Measurements from ENCODE around the gene MTAP. TPM values are rescaled to one million over a fixed set of nuclear protein-coding genes. Genes with fewer than 3 reads are reported as not detected.
A peak's percentile ranks its signal among the peaks of the same experiment; 100 is the strongest.

Gene MTAP
- total RNA-seq, 1 experiment from 2014 or later, result 326 TPM

DNA sequence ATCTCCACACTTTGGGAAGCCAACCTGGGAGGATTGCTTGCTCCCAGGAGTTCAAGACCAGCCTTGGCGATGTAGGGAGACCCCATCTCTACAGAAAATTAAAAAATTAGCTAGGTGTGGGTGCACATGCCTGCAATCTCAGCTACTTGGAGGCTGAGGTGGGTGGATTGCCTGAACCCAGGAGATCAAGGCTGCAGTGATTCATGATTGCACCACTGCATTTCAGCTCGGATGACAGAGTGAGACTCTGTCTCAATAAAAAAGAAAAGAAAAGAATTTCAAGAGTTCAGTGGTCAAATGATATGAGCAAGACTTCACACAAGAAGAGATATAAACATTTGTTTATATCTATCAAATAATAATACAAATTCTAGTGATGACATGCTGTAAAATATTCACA lies 23.0 kb upstream of the MTAP start:
- Histone ChIP-seq H3K9me2 (ENCODE audit: insufficient read depth) (no peaks in the 10 kb centered on the region), H3K4me3 (replicated peaks in 1 of 2; ENCODE audit: low read depth in 1 of 2, low read length in 2 of 2) (peak overlapping the region in 1 of 2 experiments; percentile 9; a peak in 1 of 4 replicates), H3K79me2 (ENCODE audit: insufficient read depth, low read length) (peaks cover 49% of the 10 kb centered on the region), H2AFZ (ENCODE audit: low read depth, low read length, poor library complexity, severe bottlenecking) (no peak overlapping the region), H4K20me1 (ENCODE audit: insufficient read depth) (no peaks in the 10 kb centered on the region), H3K4me2 (ENCODE audit: low read length) (peak overlapping the region; percentile 77), H3K9me3 (ENCODE audit: control insufficient read depth in 1 of 2, insufficient read depth in 1 of 2, low read depth in 1 of 2, low read length in 2 of 2) (no peaks in the 10 kb centered on the region), H3K9ac (ENCODE audit: low read length) (peak overlapping the region; percentile 60), H3K36me3 (ENCODE audit: control insufficient read depth in 1 of 2, insufficient read depth in 2 of 2, low read length in 2 of 2) (no peaks in the 10 kb centered on the region), H3K4me1 (ENCODE audit: control insufficient read depth in 1 of 2, insufficient read depth in 2 of 2, low read length in 2 of 2) (peaks cover 73 to 93% of the 10 kb centered on the region in 2 experiments), H3K27me3 (ENCODE audit: insufficient read depth, low read length) (no peaks in the 10 kb centered on the region), H3K27ac (ENCODE audit: low read depth, low read length) (peak overlapping the region; percentile 92)
- ChIA-PET RAD21 (ENCODE audit: low non-redundant PET in 1 of 2, low total read pairs in 2 of 2, uncharacterized antibody in 2 of 2, unreplicated experiment in 2 of 2) (interaction anchor here in 1 of 2 experiments (0.8 kb wide), 1 partner anchor 9 kb away, joined by 3 read pairs; no protein-coding TSS in a partner anchor), POLR2A (interaction anchor here (0.7 to 8.5 kb wide), 13 partner anchors 9 to 221 kb away, joined by 3 to 71 read pairs (median 7); no protein-coding TSS in a partner anchor), CTCF (interaction anchor here (1.3 to 3.0 kb wide), 2 partner anchors 10 to 543 kb away, joined by 3 to 8 read pairs; no protein-coding TSS in a partner anchor)
- DNase-seq (ENCODE audit: low read depth, low spot score) (no peak), ATAC-seq (peak; percentile 23; the same call in 1 of the 2 replicates)
- BruUV-seq (replicated peaks), result no TSS peak
- intact Hi-C loops (cut with micrococcal nuclease), result loop anchor here (2.0 kb wide), 1 partner anchor 95 kb away; no protein-coding TSS in a partner anchor
- TF ChIP-seq TCF7L2 (IDR thresholded peaks at IDR 0.05; ENCODE audit: borderline replicate concordance, extremely low read depth, insufficient read depth, insufficient read length) (no peak), ZFX (IDR thresholded peaks at IDR 0.05) (no peak), RAD21 (IDR thresholded peaks at IDR 0.05; ENCODE audit: low read depth) (no peak), FOSL1 (IDR thresholded peaks at IDR 0.05; ENCODE audit: low read depth) (peak; percentile 75), EGR1 (IDR thresholded peaks at IDR 0.05; ENCODE audit: low read depth) (peak; percentile 68; the same call in 1 of the 2 replicates), SRF (IDR thresholded peaks at IDR 0.05; ENCODE audit: low read depth) (no peak), CEBPB (IDR thresholded peaks at IDR 0.05; ENCODE audit: low read depth) (peak; percentile 92), EZH2phosphoT487 (IDR thresholded peaks at IDR 0.05; ENCODE audit: borderline replicate concordance) (no peak), ZNF274 (IDR thresholded peaks at IDR 0.05; ENCODE audit: low read depth, low read length) (no peak), POLR2A (IDR thresholded peaks at IDR 0.05; ENCODE audit: borderline replicate concordance, extremely low read depth, insufficient read depth, insufficient read length) (no peak), SIN3A (IDR thresholded peaks at IDR 0.05; ENCODE audit: low read depth) (no peak), POLR2AphosphoS5 (IDR thresholded peaks at IDR 0.05; ENCODE audit: low read depth, low read length) (peak; percentile 44; the same call in 1 of the 2 replicates), EZH2 (IDR thresholded peaks at IDR 0.05) (no peak), YY1 (IDR thresholded peaks at IDR 0.05; ENCODE audit: extremely low read depth, insufficient replicate concordance, low read depth, low read length) (no peak), CBX3 (IDR thresholded peaks at IDR 0.05; ENCODE audit: low read depth) (peak; percentile 45; the same call in 1 of the 2 replicates)
- TF ChIP-seq, protein P1, sequence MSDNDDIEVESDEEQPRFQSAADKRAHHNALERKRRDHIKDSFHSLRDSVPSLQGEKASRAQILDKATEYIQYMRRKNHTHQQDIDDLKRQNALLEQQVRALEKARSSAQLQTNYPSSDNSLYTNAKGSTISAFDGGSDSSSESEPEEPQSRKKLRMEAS (IDR thresholded peaks at IDR 0.05), result peak; percentile 51
- TF ChIP-seq, protein P2, sequence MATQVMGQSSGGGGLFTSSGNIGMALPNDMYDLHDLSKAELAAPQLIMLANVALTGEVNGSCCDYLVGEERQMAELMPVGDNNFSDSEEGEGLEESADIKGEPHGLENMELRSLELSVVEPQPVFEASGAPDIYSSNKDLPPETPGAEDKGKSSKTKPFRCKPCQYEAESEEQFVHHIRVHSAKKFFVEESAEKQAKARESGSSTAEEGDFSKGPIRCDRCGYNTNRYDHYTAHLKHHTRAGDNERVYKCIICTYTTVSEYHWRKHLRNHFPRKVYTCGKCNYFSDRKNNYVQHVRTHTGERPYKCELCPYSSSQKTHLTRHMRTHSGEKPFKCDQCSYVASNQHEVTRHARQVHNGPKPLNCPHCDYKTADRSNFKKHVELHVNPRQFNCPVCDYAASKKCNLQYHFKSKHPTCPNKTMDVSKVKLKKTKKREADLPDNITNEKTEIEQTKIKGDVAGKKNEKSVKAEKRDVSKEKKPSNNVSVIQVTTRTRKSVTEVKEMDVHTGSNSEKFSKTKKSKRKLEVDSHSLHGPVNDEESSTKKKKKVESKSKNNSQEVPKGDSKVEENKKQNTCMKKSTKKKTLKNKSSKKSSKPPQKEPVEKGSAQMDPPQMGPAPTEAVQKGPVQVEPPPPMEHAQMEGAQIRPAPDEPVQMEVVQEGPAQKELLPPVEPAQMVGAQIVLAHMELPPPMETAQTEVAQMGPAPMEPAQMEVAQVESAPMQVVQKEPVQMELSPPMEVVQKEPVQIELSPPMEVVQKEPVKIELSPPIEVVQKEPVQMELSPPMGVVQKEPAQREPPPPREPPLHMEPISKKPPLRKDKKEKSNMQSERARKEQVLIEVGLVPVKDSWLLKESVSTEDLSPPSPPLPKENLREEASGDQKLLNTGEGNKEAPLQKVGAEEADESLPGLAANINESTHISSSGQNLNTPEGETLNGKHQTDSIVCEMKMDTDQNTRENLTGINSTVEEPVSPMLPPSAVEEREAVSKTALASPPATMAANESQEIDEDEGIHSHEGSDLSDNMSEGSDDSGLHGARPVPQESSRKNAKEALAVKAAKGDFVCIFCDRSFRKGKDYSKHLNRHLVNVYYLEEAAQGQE (IDR thresholded peaks at IDR 0.05; ENCODE audit: low read depth), result no peak
- TF ChIP-seq, protein P3, sequence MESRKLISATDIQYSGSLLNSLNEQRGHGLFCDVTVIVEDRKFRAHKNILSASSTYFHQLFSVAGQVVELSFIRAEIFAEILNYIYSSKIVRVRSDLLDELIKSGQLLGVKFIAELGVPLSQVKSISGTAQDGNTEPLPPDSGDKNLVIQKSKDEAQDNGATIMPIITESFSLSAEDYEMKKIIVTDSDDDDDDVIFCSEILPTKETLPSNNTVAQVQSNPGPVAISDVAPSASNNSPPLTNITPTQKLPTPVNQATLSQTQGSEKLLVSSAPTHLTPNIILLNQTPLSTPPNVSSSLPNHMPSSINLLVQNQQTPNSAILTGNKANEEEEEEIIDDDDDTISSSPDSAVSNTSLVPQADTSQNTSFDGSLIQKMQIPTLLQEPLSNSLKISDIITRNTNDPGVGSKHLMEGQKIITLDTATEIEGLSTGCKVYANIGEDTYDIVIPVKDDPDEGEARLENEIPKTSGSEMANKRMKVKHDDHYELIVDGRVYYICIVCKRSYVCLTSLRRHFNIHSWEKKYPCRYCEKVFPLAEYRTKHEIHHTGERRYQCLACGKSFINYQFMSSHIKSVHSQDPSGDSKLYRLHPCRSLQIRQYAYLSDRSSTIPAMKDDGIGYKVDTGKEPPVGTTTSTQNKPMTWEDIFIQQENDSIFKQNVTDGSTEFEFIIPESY (IDR thresholded peaks at IDR 0.05; ENCODE audit: extremely low read depth, insufficient replicate concordance, low read length), result no peak
- TF ChIP-seq, protein P4, sequence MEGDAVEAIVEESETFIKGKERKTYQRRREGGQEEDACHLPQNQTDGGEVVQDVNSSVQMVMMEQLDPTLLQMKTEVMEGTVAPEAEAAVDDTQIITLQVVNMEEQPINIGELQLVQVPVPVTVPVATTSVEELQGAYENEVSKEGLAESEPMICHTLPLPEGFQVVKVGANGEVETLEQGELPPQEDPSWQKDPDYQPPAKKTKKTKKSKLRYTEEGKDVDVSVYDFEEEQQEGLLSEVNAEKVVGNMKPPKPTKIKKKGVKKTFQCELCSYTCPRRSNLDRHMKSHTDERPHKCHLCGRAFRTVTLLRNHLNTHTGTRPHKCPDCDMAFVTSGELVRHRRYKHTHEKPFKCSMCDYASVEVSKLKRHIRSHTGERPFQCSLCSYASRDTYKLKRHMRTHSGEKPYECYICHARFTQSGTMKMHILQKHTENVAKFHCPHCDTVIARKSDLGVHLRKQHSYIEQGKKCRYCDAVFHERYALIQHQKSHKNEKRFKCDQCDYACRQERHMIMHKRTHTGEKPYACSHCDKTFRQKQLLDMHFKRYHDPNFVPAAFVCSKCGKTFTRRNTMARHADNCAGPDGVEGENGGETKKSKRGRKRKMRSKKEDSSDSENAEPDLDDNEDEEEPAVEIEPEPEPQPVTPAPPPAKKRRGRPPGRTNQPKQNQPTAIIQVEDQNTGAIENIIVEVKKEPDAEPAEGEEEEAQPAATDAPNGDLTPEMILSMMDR (IDR thresholded peaks at IDR 0.05 in 2 of 3, conservative IDR thresholded peaks at IDR 0.05 in 1 of 3; ENCODE audit: borderline replicate concordance in 1 of 3, insufficient read depth in 1 of 3, low read depth in 2 of 3, low read length in 2 of 3), result no peak
- TF ChIP-seq, protein P5, sequence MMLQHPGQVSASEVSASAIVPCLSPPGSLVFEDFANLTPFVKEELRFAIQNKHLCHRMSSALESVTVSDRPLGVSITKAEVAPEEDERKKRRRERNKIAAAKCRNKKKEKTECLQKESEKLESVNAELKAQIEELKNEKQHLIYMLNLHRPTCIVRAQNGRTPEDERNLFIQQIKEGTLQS (IDR thresholded peaks at IDR 0.05), result no peak

All from HCT116 (cell line).